ENCODE results near the gene CEP72.
A peak's percentile ranks its signal among the peaks of the same experiment; 100 is the strongest.
"Not testable (repeated sequence)": the region's sequence is repeated elsewhere in the genome, so short reads cannot be mapped to it uniquely, and the experiment has no call there.

CEP72 gene

GRCh38 chr5:611731-612486 lies at the start of gene CEP72:
CEP72 (plus strand) TSS chr5:612340; CDS start chr5:612362, 22 bp downstream.
- peak; percentile 96 for DNase-seq

- no peak for DNase-seq
Observed at GRCh38 chr5:565782-566440, 46.2 kb upstream of the CEP72 start.

- DNase-seq = no peak
Observed at GRCh38 chr5:566636-567309, 45.4 kb upstream of the CEP72 start.

- DNase-seq = no peak
Observed at GRCh38 chr5:567664-568060, 44.5 kb upstream of the CEP72 start.

- DNase-seq = no peak
Observed at GRCh38 chr5:568061-568781, 43.9 kb upstream of the CEP72 start.

- DNase-seq = no peak
Observed at GRCh38 chr5:568809-569208, 43.3 kb upstream of the CEP72 start.

- no peak for DNase-seq
Observed at GRCh38 chr5:569358-569867, 42.7 kb upstream of the CEP72 start.

GRCh38 chr5:569868-570361 lies 42.2 kb upstream of the CEP72 start:
- DNase-seq = no peak

- DNase-seq = no peak
Observed at GRCh38 chr5:570446-570845, 41.7 kb upstream of the CEP72 start.

- no peak for DNase-seq
Observed at GRCh38 chr5:570886-571285, 41.3 kb upstream of the CEP72 start.

- DNase-seq = no peak
Observed at GRCh38 chr5:571791-572190, 40.3 kb upstream of the CEP72 start.

GRCh38 chr5:572398-573019 lies 39.6 kb upstream of the CEP72 start:
- DNase-seq = no peak

- DNase-seq = no peak
Observed at GRCh38 chr5:573206-573605, 38.9 kb upstream of the CEP72 start.

GRCh38 chr5:573976-574375 lies 38.2 kb upstream of the CEP72 start:
- no peak for DNase-seq

- no peak for DNase-seq
Observed at GRCh38 chr5:574906-575305, 37.2 kb upstream of the CEP72 start.

- no peak for DNase-seq
Observed at GRCh38 chr5:575636-576035, 36.5 kb upstream of the CEP72 start.

GRCh38 chr5:577214-577613 lies 34.9 kb upstream of the CEP72 start:
- not testable (repeated sequence) for DNase-seq

- no peak for DNase-seq
Observed at GRCh38 chr5:577800-578199, 34.3 kb upstream of the CEP72 start.

GRCh38 chr5:579211-579610 lies 32.9 kb upstream of the CEP72 start:
- no peak for DNase-seq

- no peak for DNase-seq
Observed at GRCh38 chr5:579746-580366, 32.3 kb upstream of the CEP72 start.

GRCh38 chr5:580436-580835 lies 31.7 kb upstream of the CEP72 start:
- no peak for DNase-seq

- DNase-seq = no peak
Observed at GRCh38 chr5:581266-581665, 30.9 kb upstream of the CEP72 start.

All from activated T-cell treated with anti-CD3 and anti-CD28 coated beads, Interleukin-2, amount 50 U/mL, for 1 hour (primary cell).